Endothelial cell of hepatic sinusoid (primary cell): Measurements from ENCODE around the gene PRAMEF1.
"Not testable (repeated sequence)": the region's sequence is repeated elsewhere in the genome, so short reads cannot be mapped to it uniquely, and the experiment has no call there.

Experiments
- in situ Hi-C: cut with HindIII; loops from 2 replicates; pipeline ENCODE4 v1.10.0; 2017; ENCODE audit warnings: low sequenced_read_pairs

The PRAMEF1 gene

DNA sequence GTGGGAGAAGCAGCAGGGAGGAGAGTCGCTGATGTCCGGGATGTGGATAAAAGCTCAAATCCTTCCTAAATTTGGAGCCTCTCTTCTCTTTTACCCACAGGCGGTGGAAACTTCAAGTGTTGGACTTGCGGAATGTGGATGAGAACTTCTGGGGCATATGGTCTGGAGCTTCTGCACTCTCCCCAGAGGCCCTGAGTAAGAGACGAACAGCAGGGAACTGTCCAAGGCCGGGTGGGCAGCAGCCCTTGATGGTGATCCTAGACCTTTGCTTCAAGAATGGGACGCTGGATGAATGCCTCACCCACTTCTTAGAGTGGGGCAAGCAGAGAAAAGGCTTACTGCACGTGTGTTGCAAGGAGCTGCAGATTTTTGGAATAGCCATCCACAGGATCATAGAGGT is 15.8 kb upstream of the PRAMEF1 start:
- in situ Hi-C loops = no loop called here

DNA sequence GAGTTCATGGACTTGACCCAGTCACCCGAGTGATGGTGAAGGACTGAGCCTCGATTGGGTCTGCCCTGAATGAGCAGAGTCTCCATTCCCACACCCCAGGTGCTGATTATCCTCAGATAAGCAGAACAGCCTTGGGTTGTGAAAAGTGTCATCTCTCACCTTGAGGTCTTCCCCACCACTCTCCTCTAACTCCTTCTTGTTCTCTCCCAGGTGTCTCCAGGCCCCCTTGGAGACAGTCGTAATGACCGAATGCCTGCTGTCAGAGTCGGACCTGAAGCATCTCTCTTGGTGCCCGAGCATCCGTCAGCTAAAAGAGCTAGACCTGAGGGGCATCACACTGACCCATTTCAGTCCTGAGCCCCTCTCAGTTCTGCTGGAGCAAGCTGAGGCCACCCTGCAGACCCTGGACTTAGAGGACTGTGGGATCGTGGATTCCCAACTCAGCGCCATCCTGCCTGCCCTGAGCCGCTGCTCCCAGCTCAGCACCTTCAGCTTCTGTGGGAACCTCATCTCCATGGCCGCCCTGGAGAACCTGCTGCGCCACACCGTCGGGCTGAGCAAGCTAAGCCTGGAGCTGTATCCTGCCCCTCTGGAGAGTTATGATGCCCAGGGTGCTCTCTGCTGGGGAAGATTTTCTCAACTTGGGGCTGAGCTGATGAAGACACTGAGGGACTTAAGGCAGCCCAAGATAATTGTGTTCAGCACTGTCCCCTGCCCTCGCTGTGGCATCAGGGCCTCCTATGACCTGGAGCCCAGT is 14.2 kb upstream of the PRAMEF1 start:
- in situ Hi-C loops = no loop called here

DNA sequence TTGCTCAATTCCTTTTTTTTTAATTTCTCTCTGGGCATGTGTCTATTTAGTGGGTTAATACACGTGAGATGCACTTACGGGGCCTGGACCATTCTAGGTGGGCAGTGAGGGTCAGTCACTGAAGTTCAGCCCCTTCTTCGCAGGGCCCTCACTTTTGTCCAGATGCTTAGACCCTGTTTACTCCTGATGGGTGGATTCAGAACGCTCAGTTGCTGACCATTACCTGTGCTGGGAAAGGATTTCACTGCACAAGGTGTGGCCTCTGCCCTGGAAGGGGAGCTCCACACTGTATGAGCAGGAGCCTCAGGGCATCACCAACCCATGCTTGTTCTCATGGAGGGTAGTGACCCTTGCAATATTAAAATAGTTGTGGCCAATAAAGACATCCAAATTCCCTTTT is 13.1 kb upstream of the PRAMEF1 start:
- in situ Hi-C loops = no loop called here

DNA sequence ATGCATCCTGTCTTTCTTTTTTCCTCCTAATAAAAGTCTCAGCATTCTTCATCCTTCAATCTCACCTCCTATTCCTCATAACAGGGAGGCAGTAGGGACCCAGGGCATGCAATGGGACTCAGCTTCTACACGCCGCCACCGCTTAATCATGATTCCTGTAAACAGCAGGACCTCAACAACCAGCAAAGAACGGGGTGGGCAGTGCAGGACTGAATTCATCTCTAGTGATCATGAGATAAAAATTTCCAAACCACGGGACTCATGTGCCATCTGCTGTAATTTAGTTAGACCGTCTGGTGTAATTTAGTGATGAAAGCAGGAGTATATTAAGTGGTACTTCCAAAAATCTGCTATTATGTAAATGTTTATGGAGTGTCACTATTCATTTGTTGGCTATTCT is 12.3 kb upstream of the PRAMEF1 start:
- in situ Hi-C loops = no loop called here

DNA sequence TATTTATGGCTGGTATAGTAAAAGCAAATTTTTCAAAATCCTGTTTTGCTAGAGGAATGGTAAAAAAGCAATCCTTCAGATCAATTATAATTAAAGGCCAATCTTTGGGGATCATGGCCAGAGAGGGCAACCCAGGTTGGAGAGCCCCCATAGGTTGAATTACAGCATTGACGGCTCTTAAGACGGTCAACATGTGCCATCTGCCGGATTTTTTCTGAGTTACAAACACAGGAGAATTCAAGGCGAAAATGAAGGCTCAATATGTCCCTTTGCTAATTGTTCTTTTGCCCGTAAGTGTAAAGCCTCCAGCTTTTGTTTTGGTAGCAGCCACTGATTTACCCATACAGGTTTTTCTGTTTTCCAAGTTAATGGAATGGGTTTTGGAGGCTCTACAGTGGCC is 9.7 kb upstream of the PRAMEF1 start:
- in situ Hi-C loops = not testable (repeated sequence)

DNA sequence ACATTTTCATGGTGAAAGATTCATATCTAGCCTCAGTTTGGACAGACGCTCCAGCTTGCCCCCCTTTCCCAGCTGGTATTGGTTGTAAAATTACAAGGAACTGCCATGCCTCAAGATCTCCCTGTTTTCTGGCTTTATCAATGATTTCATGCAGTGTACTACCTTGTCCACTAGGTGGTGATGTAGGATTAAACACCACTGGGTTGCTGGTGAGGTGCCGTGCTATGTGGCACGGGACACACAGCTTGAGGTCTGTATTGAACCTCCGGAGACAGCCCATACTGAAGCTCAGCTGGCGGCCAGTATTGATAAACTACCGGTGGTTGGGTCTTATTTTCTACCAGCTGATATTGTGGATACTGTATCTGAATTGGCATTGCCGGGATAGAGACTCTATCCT is 7.4 kb upstream of the PRAMEF1 start:
- in situ Hi-C loops = not testable (repeated sequence)

DNA sequence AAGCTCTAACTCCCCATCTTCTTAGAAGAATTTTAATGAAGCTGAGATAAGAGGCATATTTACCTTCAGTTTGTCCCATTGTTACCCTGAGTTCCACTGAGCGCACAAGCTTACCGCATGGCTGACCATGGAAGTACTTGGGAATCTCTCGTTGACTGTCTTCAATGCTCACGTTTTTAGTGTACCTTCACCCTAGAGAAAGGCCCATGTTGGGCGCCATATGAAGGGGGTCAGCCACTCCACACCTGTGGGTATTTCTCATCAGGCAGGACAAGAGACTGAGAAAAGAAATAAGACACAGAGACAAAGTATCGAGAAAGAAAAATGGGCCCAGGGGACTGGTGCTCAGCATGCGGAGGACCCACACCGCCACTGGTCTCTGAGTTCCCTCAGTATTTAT is 6.5 kb upstream of the PRAMEF1 start:
- in situ Hi-C loops = not testable (repeated sequence)

DNA sequence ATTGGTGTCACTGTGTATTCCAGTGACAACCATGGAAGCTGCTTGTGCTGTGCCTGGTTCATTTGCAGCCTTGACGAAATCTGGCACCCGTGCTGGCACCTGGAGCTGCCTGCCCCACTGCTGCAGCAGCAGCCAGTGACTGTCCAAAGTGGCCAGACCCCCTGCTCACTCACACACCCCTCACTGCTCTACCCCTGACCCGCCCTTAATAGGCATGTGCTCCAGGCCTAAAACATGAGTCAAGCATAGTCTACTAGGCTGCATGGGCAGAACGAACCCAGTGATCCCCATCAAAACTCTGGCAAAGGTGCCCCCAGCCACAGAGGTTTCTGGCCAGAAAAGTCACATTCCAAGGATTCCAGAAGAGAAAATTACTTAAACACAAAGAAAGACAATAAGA is 7.7 kb downstream of the PRAMEF1 start:
- in situ Hi-C loops = no loop called here

DNA sequence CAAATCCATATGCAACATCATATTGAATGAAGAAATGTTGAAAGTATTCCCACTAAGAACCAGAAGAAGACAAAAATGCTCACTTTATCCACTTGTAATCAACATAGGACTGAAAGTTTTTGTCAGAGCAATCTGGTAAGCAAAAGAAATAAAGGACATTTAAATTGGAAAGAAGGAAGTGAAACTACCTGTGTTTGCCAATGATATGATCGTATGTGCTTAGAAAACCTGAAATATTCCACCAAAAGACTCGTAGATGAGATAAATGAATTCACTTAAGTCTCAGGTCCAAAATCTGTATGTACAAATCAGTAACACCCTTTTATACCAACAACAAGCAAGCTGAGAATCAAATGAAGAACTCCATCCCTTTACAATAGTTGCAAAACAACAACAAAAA is 8.5 kb downstream of the PRAMEF1 start:
- in situ Hi-C loops = no loop called here

DNA sequence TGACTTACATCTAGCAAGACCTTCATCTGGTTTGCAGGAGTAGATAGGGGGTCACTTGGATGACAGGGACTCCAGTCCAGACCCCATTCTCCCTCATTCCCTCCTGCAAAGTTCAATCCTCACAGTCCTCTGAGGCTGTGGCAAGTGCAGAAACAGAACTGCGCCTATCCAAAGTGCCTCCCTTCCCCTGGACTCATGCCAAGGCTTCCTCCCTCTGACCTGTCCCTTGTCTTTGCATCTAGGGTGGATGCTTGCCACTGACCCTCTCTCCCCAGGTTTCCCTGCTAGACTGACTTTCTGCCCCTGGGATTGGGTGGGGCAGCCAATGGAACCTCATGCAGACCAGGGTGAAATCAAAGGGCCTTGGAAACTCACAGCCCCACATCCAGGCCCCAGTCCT is 18.7 kb downstream of the PRAMEF1 start:
- in situ Hi-C loops = no loop called here

DNA sequence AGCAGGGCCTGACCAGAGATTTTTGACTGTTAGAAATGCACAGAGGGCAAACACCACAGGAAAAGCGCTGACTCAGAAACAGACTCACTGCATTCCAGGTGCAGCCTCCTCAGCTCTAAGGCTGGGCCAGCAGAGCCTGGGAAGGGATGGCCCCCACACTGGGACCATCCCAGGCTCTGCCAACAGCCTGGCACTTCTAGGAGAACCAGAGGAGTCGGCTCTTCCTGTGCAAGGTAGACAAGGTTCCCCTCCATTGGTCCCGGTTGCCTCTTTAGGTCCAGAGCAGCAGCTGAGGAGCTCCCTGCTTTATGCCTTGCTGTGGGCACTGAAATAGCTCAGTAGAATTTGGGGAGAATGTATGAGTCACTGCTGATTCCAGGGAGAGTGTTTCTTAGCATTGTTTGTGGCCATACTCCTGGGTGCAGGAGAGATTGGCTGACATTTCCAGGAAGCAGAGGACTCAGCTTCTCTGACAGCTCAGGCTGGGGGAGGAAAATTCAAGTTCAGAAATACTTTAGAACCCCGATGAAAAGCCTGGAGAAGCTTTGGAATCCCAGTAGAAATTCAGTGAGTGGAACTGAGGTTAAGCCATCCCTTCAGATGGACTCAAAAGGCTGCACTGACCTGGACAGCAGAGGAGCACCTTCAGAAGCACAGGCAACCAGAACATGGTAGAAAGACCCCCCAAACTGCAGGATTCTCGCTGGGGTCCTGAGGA is 19.7 kb downstream of the PRAMEF1 start:
- in situ Hi-C loops = no loop called here

DNA sequence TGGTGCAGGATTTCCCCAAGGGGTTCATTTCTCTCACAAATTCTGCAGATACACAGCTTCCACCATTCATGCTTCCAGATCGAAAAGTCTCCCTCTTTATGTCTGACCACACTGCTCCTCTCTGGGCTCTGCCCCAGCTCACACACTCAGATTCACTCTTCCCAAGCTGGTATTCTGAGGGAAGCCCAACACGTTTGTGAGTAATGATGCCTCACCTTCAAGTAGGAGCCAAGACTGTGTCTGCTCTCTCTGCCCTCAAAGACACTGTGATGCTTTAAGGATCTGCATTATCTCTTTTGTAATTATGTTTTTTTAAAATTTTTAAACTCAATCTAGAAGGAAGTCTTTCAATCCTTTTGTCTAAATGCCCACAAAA is 20.2 kb downstream of the PRAMEF1 start:
- in situ Hi-C loops = no loop called here

DNA sequence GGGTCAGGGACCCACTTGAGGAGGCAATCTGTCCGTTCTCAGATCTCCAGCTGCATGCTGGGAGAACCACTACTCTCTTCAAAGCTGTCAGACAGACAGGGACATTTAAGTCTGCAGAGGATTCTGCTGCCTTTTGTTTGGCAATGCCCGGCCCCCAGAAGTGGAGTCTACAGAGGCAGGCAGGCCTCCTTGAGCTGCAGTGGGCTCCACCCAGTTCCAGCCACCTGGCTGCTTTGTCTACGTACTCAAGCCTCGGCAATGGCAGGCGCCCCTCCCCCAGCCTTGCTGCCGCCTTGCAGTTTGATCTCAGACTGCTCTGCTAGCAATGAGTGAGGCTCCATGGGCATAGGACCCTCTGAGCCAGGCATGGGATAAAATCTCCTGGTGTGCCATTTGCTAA is 27.9 kb downstream of the PRAMEF1 start:
- in situ Hi-C loops = not testable (repeated sequence)

DNA sequence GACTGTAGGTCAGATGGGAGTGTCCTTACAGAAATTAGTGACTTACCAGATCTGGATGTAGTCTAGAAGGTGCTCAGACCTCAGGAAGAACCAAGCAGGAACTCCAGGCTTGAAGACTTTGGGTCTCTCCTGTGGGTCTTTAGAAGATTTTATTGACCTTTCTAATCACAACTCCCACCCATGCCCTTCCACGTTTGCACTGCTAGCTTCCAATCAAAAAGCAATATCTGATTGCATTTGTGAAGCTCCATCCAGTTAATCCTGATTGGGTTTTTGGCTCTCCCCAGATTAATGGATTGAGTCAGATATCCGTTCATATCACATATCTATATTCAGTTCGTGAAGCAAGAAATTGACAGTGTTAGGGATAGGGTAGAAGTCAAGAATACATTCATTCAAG is 40.1 kb downstream of the PRAMEF1 start, which contains the start of gene PRAMEF11:
TSS of gene PRAMEF11 (minus strand) at position 101 of the 400 bp plus-strand sequence. CDS start 2,621 bp downstream, outside the sequence.
- in situ Hi-C loops = not testable (repeated sequence)

DNA sequence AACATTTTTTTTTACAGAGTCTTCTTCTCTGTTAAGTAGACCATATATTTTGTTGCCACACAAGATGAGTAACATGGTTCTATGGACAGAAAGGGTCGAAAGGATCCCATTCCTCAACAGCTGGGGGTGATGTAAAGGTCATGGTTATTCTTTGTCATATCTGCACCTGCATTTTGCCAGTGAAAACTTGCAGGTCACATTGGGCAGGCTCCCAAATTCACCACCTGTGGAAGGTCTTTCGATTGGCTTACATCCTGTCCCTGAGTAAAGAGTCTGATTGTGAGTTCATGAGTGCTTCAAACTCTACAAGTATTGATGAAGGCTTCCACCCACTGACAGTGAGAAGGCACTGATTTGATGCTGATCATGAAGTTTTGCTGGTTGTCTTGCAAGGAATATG is 42.1 kb downstream of the PRAMEF1 start:
- in situ Hi-C loops = not testable (repeated sequence)
